GM15510 (cell line): ENCODE results near the gene AHRR.

Source experiments
- POLR2A ChIP-seq: IDR thresholded peaks from 3 replicates; pipeline ENCODE4 v1.6.1; 2011; ENCODE audit warnings: borderline replicate concordance; ENCODE audit not compliant: insufficient read length; ENCODE audit errors: extremely low read depth

The AHRR gene

GRCh38 chr5:432201-432927, 110.8 kb downstream of the AHRR start:
- no peak for TF ChIP-seq POLR2A

DNA sequence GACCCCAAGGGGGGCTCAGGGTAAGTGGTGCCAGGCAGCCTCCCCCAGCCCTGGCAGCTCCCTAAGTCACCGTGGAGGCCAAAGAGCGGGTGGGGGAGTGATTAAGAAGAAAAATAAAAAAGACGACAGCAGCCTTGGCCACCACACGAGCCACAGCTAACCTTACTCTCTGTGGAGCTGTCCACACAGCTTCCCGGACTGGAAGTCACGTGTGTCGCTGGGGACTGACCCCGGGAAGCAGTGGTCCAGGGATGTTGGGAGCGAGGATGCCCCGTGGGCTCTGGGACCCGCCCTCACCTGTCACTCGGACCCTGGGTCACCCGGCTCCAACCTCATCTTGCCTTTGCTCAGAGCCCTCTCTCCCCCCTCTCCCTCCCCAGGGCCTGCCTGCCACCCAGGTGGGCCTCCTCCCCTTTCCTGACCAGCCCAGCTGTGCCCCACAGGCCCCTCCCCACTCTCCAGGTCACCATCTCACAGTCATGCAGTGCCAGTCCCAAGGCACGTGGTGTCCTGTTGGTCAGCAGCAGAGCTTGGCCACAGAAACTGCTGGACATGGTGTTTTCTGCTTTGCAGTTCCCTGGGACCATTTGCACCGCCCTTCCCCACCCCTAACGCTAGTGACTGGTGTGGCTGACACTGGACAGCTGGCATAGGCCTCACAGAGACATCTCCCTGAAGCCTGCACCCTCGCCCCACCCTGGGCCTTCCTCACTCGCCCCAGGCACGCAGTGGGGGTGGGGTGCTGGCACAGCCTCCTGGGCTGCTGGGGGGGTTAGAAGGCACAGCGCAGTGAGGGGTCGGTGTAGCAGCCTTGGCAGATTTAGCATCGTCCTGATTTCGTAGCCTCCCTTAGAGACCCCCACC, 111.6 kb downstream of the AHRR start:
- TF ChIP-seq POLR2A = no peak

DNA sequence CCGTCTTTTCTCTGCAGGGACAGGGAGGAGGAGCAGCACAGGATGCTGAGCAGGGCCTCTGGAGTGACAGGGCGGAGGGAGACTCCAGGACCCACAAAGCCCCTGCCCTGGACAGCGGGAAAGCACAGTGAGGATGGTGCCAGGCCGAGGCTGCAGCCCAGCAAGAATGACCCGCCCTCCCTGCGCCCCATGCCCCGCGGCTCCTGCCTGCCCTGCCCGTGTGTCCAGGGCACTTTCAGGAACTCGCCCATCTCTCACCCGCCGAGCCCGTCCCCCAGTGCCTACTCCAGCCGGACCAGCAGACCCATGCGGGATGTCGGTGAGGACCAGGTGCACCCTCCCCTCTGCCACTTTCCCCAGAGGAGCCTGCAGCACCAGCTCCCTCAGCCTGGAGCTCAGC, 112.3 kb downstream of the AHRR start:
- no peak for TF ChIP-seq POLR2A

DNA sequence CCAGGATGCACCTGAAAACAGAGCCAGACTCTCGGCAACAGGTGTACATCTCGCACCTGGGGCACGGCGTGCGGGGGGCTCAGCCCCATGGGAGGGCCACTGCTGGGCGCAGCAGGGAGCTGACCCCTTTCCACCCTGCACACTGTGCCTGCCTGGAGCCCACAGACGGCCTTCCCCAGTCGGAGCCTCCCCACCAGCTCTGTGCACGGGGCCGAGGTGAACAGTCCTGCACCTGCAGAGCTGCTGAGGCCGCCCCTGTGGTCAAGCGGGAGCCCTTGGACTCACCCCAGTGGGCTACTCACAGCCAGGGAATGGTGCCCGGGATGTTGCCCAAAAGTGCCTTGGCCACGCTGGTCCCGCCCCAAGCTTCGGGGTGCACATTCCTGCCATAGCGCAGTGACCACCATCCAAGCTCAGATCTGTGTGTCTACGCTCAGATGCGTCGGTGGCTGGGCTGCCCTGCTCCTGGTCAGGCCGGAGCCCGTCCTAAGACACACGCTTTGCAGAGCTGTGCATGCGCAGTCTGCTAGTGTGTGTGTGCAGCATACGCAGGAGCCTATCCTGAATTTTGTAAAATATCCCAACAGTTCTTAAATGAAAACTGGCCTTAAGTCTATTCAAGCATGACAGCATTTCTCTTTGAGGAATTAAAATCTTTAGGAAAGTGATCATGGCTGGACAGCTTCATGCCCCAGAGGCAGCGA, 113.1 kb downstream of the AHRR start:
- no peak for TF ChIP-seq POLR2A

DNA sequence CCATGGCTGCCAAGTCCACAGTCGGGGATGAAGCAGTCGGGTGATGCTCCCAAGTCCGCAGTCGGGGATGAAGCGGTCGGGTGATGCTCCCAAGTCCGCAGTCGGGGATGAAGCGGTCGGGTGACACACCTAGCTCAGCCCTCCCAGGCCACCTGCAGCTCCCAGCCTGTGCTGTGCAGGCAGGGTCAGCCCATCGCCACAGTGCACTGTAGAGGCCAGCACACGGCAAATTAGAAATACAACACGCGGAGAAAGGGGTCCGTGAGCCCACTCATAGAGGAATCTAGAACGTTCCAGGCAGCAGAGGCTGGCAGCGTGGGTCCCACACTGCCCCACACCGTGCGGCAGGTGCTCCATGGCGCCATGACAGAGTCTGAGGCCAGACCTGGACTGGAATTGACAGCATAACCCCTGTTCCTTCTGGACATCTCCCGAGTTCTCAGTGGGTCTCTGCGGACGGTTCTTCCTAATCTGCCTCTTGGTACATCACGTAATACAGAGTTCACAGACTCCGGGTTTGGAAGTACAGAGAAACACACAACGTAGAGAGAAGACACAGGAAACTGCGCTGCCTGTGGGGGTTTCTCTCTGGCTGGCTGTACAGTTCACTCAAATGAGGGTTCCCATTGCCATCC, 113.8 kb downstream of the AHRR start:
- no peak for TF ChIP-seq POLR2A

GRCh38 chr5:435961-436640, 114.6 kb downstream of the AHRR start:
- peak; percentile 9 for TF ChIP-seq POLR2A

DNA sequence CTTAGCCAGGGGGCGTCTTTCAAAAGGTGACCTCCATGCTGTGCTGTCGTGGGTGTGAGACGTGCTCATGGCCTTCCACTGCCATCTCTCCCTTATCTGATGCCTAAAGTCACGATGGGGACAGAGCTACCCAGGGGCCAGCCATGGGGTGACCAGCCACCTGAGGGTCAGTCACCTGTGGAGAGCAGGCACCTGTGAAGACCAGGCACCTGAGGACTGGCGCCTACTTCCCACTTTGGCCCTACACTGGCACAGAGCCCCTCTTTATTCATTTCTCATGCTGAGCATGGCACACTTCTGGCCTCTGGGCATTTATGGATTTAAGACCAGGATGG, 115.1 kb downstream of the AHRR start:
- TF ChIP-seq POLR2A = no peak

DNA sequence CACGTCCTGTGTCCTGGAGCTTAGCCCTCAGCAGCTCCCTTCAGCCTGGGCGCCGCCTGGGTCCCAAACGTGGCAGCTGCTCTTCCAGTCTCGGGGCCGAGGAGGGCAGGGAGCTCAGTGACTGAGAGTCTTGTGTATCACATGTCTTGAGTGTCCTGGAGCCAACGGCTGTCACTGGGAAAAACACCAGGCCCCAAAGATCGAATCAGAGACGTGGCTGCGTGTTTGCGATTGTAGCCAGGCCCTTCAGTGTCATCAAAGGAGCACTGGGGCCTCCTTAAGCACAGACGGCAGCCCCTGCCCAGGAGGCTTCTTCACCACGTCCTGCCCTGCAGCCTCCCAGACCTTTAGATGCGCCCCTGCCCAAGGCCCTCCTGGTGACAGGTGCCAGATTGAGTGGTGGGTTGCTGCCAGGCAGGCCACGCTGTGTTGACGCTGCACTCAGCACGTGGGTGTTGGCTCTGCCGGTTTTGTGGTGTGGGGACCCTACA, 115.8 kb downstream of the AHRR start:
- TF ChIP-seq POLR2A = no peak

GRCh38 chr5:438481-438981, 117.0 kb downstream of the AHRR start:
- no peak for TF ChIP-seq POLR2A

DNA sequence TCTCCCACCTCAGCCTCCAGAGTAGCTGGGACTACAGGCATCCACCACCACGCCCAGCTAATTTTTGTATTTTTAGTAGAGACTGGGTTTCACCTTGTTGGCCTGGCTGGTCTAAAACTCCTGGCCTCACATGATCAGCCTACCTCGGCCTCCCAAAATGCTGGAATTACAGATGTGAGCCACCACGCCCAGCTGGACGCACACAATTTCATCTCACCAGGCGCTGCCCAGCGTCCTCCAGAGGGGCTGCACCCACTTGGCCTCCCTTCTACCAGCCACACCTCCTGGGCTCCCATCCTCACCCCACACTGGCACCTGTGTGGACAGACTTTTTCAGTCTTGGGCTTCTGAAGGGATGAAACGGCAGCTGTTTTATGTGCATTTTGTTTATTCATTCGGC, 117.7 kb downstream of the AHRR start:
- TF ChIP-seq POLR2A = no peak

GRCh38 chr5:439636-440035, 118.1 kb downstream of the AHRR start:
- no peak for TF ChIP-seq POLR2A

- TF ChIP-seq POLR2A = no peak
These were observed 119.1 kb downstream of the AHRR start for GRCh38 chr5:440401-441201.

DNA sequence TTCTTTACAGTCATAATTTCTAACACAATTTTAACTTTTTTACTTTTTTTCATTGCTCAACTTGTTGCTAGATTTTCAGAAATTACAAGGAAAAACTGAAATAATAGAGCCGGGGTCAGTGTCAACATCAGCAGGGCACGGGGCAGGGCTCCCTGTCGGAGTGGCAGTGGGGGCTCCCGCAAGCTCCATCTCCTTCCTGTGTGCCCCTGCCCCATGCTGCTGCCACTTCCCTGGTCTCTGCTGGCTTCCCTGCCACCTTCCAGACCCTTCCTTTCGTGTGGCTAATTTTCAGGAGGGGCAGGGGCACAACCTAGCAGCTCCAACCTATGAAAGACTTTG, 120.5 kb downstream of the AHRR start:
- TF ChIP-seq POLR2A = no peak

GRCh38 chr5:442335-443238, 121.1 kb downstream of the AHRR start, which contains the start of gene EXOC3:
EXOC3 (plus strand) TSS chr5:443176; CDS start chr5:446206, 3,030 bp downstream.
- TF ChIP-seq POLR2A = peak; percentile 86
